Measurements from ENCODE around the gene MORF4L1. TPM values are rescaled to one million over a fixed set of nuclear protein-coding genes. Genes with fewer than 3 reads are reported as not detected.
A peak's percentile ranks its signal among the peaks of the same experiment; 100 is the strongest.
"Not testable (repeated sequence)": the region's sequence is repeated elsewhere in the genome, so short reads cannot be mapped to it uniquely, and the experiment has no call there.

Gene MORF4L1
- total RNA-seq, 2 experiments from 2014 or later: 268 to 276 TPM

DNA sequence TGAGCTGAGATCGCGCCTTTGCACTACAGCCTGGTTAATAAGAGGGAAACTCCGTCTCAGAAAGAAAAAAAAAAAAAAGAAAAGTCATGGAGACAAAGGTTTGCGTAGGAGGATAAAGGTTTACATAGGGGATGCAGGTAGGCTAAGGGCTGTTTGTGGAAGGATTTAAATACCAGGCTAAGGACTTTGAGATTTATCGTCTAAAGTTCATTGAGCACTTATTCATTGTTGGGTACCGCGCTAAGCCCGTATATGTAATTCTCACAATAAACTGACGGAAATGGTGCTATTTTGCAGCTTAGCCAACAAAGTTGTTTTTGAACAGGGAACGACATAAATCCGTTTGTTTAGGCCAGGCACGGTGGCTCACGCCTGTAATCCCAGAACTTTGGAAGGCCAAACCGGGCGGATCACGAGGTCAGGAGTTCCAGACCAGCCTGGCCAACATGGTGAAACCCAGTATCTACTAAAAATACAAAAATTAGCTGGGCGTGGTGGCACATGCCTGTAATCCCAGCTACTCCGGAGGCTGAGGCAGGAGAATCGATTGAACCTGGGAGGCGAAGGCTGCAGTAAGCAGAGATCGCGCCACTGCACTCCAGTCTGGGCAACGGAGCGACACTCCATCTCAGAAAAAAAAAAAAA, 1.1 kb upstream of the MORF4L1 start:
- not testable (repeated sequence) for H3K27ac Mint-ChIP-seq; DNase-seq; H3K9me3 Mint-ChIP-seq; ATAC-seq (ENCODE audit: low read depth); H3K27me3 Mint-ChIP-seq; H3K36me3 Mint-ChIP-seq
- peaks cover 17% of the 10 kb centered on the region for H3K4me1 Mint-ChIP-seq
- peak overlapping the region; percentile 69 for H3K4me3 Mint-ChIP-seq
- POLR2A ChIA-PET: interaction anchor here (0.6 kb wide), 2 partner anchors 9 to 140 kb away, joined by 3 to 4 read pairs; no protein-coding TSS in a partner anchor

DNA sequence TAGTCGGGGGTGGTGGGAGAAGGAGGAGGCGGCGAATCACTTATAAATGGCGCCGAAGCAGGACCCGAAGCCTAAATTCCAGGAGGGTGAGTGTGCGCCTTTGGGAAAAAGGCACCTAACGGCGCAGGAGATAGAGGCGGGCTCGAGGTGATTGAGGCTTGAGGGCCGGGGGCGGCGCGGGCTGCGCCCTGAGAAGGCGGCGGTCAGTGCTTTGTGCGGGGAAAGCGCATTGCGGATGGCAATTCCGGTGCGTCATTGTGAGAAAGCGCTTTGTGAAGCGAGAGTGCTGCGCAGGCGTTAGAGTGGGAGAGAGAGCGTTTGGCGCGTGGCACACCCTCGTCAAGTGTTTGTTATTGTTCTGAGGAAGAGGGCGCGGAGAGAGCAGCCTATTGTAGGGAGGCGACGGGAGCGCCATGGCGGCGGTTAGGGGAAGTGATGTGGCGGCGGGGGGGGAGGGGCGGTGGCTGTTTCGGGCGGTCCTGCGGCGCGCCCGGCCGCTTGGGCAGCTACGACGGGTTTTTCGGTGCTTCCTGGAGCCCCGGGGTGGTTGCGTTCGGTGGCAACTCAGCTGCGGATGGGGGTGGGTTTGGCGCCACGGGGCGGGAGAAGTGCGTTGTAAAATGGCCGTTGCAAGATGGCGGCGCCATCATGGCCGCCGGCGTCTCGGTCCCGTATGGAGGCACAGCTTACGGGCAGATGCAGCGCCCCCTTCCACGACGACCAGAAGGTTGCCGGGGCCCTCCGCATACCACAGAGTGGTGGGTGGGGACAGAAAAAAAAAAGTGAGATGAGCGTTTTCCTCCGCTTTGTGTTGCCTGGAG, 492 bp downstream of the MORF4L1 start:
- Mint-ChIP-seq H3K4me3 (peak overlapping the region; percentile 92), H3K4me1 (peaks cover 24% of the 10 kb centered on the region), H3K27me3 (peaks cover 3% of the 10 kb centered on the region), H3K9me3 (no peaks in the 10 kb centered on the region), H3K27ac (peak overlapping the region; percentile 99), H3K36me3 (peaks cover under 1% of the 10 kb centered on the region)
- peak; percentile 73 for ATAC-seq (ENCODE audit: low read depth)
- DNase-seq: peak; percentile 88
- POLR2A ChIA-PET: interaction anchor here (0.7 to 2.3 kb wide), 10 partner anchors 10 to 574 kb away, joined by 3 to 9 read pairs (median 4); partner anchors contain the start of genes PSMA4 and SKIC8

DNA sequence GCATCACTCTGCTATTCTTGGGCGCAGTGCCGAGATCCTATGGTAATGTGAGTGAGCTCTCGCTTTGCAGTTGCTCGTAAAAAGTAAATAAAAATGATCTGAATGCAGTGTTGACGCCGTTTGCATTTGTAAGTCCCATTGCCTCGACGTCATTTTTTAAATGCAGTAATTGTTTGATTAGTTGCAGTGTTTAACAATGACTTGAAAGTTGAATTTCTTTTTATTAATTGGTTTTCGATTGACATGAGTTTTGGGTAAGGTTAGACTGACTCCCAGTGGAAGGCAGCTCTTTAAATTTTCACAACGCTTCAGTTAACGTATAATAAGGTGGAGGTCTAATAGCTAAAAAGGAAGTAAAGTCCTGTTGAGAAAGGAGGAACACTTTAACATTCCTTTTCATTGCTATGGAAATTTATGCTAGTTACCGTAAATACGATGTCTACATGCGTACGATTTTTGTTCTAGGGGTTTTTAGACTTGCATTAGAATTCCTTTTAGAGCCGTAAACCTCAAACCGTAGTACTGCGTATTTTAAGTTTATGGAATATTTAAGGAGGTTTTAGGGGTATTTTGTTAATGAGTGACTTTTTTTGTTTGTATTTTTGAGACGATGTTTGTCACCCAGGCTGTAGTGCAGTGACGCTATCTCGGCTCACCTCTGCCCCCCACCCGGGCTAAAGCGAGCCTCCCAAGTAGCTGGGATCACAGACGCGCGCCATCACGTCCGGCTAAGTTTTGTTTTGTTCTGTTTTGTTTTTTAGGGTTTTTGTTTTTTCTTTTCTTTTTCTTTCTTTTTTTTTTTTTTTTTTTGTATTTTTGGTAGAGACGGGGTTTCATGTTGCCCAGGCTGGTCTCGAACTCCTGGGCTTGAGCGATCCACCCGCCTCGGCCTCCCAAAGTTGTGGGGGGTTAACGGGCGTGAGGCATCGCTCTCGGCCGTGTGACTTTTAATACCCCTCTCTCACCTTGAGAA, 1.4 kb downstream of the MORF4L1 start:
- peak; percentile 45 for DNase-seq
- no peak for ATAC-seq (ENCODE audit: low read depth)
- Mint-ChIP-seq H3K9me3 (no peaks in the 10 kb centered on the region), H3K4me1 (peaks cover 31% of the 10 kb centered on the region), H3K27ac (peak overlapping the region; percentile 99), H3K36me3 (peaks cover 4% of the 10 kb centered on the region), H3K4me3 (peak overlapping the region; percentile 92), H3K27me3 (no peaks in the 10 kb centered on the region)
- POLR2A ChIA-PET: interaction anchor here (0.7 to 2.3 kb wide), 12 partner anchors 9 to 1296 kb away, joined by 3 to 9 read pairs (median 4); partner anchors contain the start of genes PSMA4 and SKIC8

DNA sequence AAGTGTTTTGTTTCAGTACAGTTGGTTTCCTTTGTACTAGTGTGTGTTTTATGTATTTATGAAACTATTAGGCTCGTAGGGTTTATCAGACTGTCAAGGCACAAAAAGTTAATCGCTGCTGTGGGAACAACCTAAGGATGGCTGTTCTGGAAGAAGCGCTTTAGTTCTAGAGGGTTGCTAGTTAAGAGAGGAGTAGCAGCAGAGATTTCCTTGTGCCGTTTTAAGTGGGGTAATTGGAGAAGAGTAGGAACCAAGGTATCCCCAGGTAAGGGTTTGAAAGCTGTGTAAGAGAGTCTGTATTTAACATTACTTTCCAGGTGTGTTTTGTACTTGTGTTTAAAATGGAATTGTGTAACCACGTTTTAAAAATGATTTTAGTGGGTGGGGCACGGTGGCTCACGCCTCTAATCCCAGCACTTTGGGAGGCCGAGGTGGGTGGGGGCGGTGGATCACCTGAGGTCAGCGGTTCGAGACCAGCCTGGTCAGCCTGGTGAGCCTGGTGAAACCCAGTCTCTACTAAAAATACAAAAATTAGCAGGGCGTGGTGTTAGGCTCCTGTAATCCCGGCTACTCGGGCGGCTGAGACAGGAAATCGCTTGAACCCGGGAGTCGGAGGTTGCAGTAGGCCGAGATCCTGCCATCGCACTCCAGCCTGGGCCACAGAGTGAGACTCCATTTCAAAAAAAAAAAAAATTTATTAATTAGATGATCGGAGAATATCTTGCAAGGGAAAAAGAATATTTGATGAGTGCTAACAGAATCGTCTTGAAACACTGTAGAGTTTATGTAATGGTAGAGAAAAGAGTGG, 2.6 kb downstream of the MORF4L1 start:
- ATAC-seq (ENCODE audit: low read depth) (no peak), DNase-seq (no peak)
- POLR2A ChIA-PET: interaction anchor here (1.2 kb wide), 2 partner anchors 36 to 62 kb away, joined by 3 to 4 read pairs; no protein-coding TSS in a partner anchor
- Mint-ChIP-seq H3K27me3 (no peaks in the 10 kb centered on the region), H3K27ac (peak overlapping the region; percentile 99), H3K9me3 (no peaks in the 10 kb centered on the region), H3K36me3 (peaks cover 6% of the 10 kb centered on the region), H3K4me1 (peaks cover 38% of the 10 kb centered on the region), H3K4me3 (peak overlapping the region; percentile 92)

DNA sequence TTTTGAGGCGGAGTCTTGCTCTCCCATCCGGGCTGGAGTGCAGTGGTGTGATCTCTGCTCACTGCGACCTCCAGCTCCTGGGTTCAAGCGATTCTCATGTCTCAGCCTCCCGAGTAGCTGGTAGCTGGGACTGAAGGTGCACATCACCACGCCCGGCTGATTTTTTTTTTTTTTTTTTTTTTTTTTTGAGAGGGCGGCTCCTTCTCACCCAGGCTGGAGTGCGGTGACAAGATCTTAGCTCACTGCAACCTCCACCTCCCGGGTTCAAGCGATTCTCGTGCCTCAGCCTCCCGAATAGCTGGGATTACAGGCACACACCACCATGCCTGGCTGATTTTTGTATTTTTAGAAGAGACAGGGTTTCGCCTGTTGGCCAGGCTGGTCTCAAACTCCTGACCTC, 4.3 kb downstream of the MORF4L1 start:
- not testable (repeated sequence) for DNase-seq; H3K27ac Mint-ChIP-seq; H3K27me3 Mint-ChIP-seq; ATAC-seq (ENCODE audit: low read depth); H3K9me3 Mint-ChIP-seq
- peaks cover 14% of the 10 kb centered on the region for H3K36me3 Mint-ChIP-seq
- peaks cover 39% of the 10 kb centered on the region for H3K4me1 Mint-ChIP-seq
- POLR2A ChIA-PET: interaction anchor here (0.6 kb wide), 1 partner anchor 439 kb away, joined by 4 read pairs; no protein-coding TSS in a partner anchor
- peak overlapping the region; percentile 35 for H3K4me3 Mint-ChIP-seq

- no peak for DNase-seq
- peaks cover 39% of the 10 kb centered on the region for H3K4me1 Mint-ChIP-seq
- POLR2A ChIA-PET: no interaction called here
These were observed 5.7 kb downstream of the MORF4L1 start for GRCh38 chr15:78878356-78878755.

DNA sequence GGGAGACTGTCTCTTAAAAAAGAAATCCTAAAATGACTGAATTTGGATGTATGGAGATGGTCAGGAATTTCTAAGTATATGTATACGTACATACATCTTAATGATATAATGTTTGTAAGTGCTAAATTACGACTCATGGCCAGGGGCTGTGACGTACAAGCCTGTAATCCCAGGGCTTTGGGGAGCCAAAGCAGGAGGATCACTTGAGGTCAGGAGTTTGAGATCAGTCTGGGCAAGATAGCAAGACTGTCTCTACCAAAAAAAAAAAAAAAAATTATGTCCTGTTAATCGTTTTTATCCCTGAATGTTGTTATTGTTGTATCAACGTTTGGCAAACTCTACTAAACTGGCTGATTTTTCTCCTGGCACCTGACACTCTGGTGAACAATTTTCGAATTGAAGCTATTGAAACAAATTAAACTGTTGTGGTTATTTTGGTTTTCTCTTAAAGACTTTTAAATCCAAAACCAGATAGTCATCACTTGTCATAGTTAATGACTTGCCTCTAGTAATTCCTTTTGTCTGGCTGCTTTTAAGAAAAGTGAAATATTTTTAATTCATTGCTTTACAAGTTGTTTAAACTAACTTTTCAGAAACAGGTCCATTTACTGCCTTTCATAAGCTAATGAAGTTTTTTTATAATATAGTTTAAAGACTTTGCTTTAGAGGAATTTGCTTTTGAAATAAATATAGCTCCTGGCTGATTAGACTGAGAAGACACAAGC, 7.0 kb downstream of the MORF4L1 start:
- H3K9me3 Mint-ChIP-seq: no peaks in the 10 kb centered on the region
- H3K4me3 Mint-ChIP-seq: no peak overlapping the region
- DNase-seq (no peak), ATAC-seq (ENCODE audit: low read depth) (no peak)
- POLR2A ChIA-PET: no interaction called here
- no peak overlapping the region for H3K27ac Mint-ChIP-seq
- H3K4me1 Mint-ChIP-seq: peaks cover 41% of the 10 kb centered on the region
- no peaks in the 10 kb centered on the region for H3K27me3 Mint-ChIP-seq
- peaks cover 22% of the 10 kb centered on the region for H3K36me3 Mint-ChIP-seq

More at GRCh38 chr15:78878356-78878755, 5.7 kb downstream of the MORF4L1 start:
- Mint-ChIP-seq H3K9me3 (no peaks in the 10 kb centered on the region), H3K36me3 (peaks cover 19% of the 10 kb centered on the region), H3K4me3 (peak overlapping the region; percentile 49), H3K27ac (no peak overlapping the region), H3K27me3 (no peaks in the 10 kb centered on the region)
- ATAC-seq (ENCODE audit: low read depth): no peak

DNA sequence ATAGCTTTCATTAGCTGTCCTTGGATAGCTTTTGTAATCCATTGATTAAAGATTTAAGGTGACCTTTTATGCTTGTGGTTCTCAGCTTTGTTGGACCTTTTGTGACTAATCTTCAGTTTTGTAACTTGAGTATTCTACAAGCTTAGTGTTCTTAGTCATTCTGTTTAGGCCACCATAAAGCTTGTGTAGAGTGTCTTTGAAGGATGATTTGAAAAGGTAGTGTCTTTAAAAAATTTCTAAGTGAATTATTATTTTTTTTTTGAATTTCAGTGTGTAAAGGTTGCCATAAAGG, 7.5 kb downstream of the MORF4L1 start:
- no peak for ATAC-seq (ENCODE audit: low read depth)
- Mint-ChIP-seq H3K36me3 (peaks cover 23% of the 10 kb centered on the region), H3K4me1 (peaks cover 40% of the 10 kb centered on the region), H3K27me3 (no peaks in the 10 kb centered on the region), H3K4me3 (no peak overlapping the region), H3K9me3 (no peaks in the 10 kb centered on the region), H3K27ac (no peak overlapping the region)
- no peak for DNase-seq
- POLR2A ChIA-PET: no interaction called here

DNA sequence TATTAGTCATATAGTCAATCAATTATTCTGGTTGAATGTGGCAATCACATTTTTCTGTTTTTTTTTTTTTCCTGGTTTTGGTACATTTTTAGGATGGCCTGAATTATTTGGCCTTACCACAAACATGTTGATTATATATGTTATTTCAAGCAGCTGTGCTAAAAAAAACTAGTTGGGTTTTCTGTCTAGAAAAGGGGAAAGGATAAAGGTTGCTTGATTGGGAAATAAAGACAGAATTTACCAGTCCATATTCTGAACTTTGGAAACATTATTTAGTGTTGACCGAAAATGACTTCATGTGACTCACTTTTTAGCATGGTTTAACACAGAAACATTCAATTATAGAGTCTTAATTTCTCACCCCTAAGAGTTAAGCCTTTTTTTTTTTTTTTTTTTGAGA, 8.1 kb downstream of the MORF4L1 start:
- H3K27me3 Mint-ChIP-seq: no peaks in the 10 kb centered on the region
- DNase-seq (no peak), ATAC-seq (ENCODE audit: low read depth) (no peak)
- peaks cover 25% of the 10 kb centered on the region for H3K36me3 Mint-ChIP-seq
- POLR2A ChIA-PET: interaction anchor here (0.6 kb wide), 1 partner anchor 9 kb away, joined by 4 read pairs; no protein-coding TSS in a partner anchor
- no peak overlapping the region for H3K4me3 Mint-ChIP-seq
- no peak overlapping the region for H3K27ac Mint-ChIP-seq
- no peaks in the 10 kb centered on the region for H3K9me3 Mint-ChIP-seq
- H3K4me1 Mint-ChIP-seq: peaks cover 38% of the 10 kb centered on the region

GRCh38 chr15:78881681-78882080, 9.0 kb downstream of the MORF4L1 start:
- POLR2A ChIA-PET: no interaction called here
- Mint-ChIP-seq H3K27me3 (no peaks in the 10 kb centered on the region), H3K9me3 (no peaks in the 10 kb centered on the region), H3K4me3 (no peak overlapping the region), H3K36me3 (peaks cover 28% of the 10 kb centered on the region), H3K27ac (no peak overlapping the region), H3K4me1 (peaks cover 31% of the 10 kb centered on the region)
- no peak for ATAC-seq (ENCODE audit: low read depth)
- DNase-seq: no peak

- Mint-ChIP-seq H3K27ac (no peak overlapping the region), H3K9me3 (no peaks in the 10 kb centered on the region), H3K36me3 (peaks cover 41% of the 10 kb centered on the region), H3K27me3 (no peaks in the 10 kb centered on the region), H3K4me3 (no peak overlapping the region), H3K4me1 (peaks cover 10% of the 10 kb centered on the region)
- POLR2A ChIA-PET: no interaction called here
- no peak for DNase-seq
- ATAC-seq (ENCODE audit: low read depth): no peak
These were observed 16.3 kb downstream of the MORF4L1 start for GRCh38 chr15:78889000-78889399.

DNA sequence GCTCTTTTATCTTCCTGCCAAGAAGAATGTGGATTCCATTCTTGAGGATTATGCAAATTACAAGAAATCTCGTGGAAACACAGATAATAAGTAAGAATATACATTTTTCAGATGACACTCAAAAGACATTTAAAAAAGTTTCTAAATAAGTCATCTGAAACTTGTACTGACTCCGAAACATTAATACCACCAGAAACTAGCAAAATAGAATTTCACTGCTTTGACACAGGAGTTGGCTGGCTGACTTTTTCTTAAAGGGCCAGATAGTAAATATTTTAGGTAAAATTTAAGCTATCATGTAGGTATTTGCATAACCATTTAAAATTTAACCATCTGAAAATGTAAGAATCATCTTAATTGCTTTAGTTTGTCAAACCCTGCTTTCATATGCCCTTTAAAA, 20.8 kb downstream of the MORF4L1 start:
- no peak for ATAC-seq (ENCODE audit: low read depth)

More for the DNA sequence above, 20.8 kb downstream of the MORF4L1 start:
- no peaks in the 10 kb centered on the region for H3K27me3 Mint-ChIP-seq
- no peak overlapping the region for H3K27ac Mint-ChIP-seq
- H3K9me3 Mint-ChIP-seq: no peaks in the 10 kb centered on the region
- no peak for DNase-seq
- H3K36me3 Mint-ChIP-seq: peaks cover 40% of the 10 kb centered on the region
- POLR2A ChIA-PET: no interaction called here
- H3K4me1 Mint-ChIP-seq: peaks cover 5% of the 10 kb centered on the region
- H3K4me3 Mint-ChIP-seq: no peak overlapping the region

All from activated naive CD8-positive, alpha-beta T cell treated with anti-CD3 and anti-CD28 coated beads, Interleukin-2, amount 10 ng/mL, durations not matched to agents 7 days and 5 days (primary cell).